ENCODE measurements around the gene GPX5. TPM values are rescaled to one million over a fixed set of nuclear protein-coding genes. Genes with fewer than 3 reads are reported as not detected.

The GPX5 gene
- total RNA-seq, 1 donor from 2014 or later: not detected

- no peak for DNase-seq
- Mint-ChIP-seq H3K4me3 (ENCODE audit: unreplicated experiment) (no peak overlapping the region), H3K4me1 (ENCODE audit: low read depth, unreplicated experiment) (peaks cover 3% of the 10 kb centered on the region), H3K9me3 (ENCODE audit: unreplicated experiment) (peaks cover 8% of the 10 kb centered on the region), H3K27me3 (ENCODE audit: unreplicated experiment) (peaks cover 8% of the 10 kb centered on the region), H3K36me3 (ENCODE audit: unreplicated experiment) (no peaks in the 10 kb centered on the region), H3K27ac (ENCODE audit: unreplicated experiment) (no peak overlapping the region)
- no peak for TF ChIP-seq CTCF (IDR thresholded peaks at IDR 0.05; ENCODE audit: partially characterized antibody, unreplicated experiment)
Measured at GRCh38 chr6:28534306-28534705, 8.6 kb downstream of the GPX5 start.

- Mint-ChIP-seq H3K4me3 (ENCODE audit: unreplicated experiment) (no peak overlapping the region), H3K9me3 (ENCODE audit: unreplicated experiment) (peaks cover 8% of the 10 kb centered on the region), H3K27ac (ENCODE audit: unreplicated experiment) (no peak overlapping the region), H3K4me1 (ENCODE audit: low read depth, unreplicated experiment) (peaks cover 3% of the 10 kb centered on the region), H3K27me3 (ENCODE audit: unreplicated experiment) (peaks cover 8% of the 10 kb centered on the region), H3K36me3 (ENCODE audit: unreplicated experiment) (no peaks in the 10 kb centered on the region)
- TF ChIP-seq CTCF (IDR thresholded peaks at IDR 0.05; ENCODE audit: partially characterized antibody, unreplicated experiment): no peak
- no peak for DNase-seq
Measured at GRCh38 chr6:28534875-28535274, 9.2 kb downstream of the GPX5 start.

- Mint-ChIP-seq H3K4me3 (ENCODE audit: unreplicated experiment) (peak overlapping the region; percentile 88), H3K4me1 (ENCODE audit: low read depth, unreplicated experiment) (peaks cover 4% of the 10 kb centered on the region), H3K36me3 (ENCODE audit: unreplicated experiment) (no peaks in the 10 kb centered on the region), H3K27ac (ENCODE audit: unreplicated experiment) (peak overlapping the region; percentile 92), H3K9me3 (ENCODE audit: unreplicated experiment) (peaks cover 8% of the 10 kb centered on the region), H3K27me3 (ENCODE audit: unreplicated experiment) (peaks cover 12% of the 10 kb centered on the region)
- DNase-seq: peak; percentile 30
- no peak for TF ChIP-seq CTCF (IDR thresholded peaks at IDR 0.05; ENCODE audit: partially characterized antibody, unreplicated experiment)
Measured at GRCh38 chr6:28537065-28537464, 11.4 kb downstream of the GPX5 start.

- peak overlapping the region; percentile 88 for H3K4me3 Mint-ChIP-seq (ENCODE audit: unreplicated experiment)
- H3K27me3 Mint-ChIP-seq (ENCODE audit: unreplicated experiment): peaks cover 17% of the 10 kb centered on the region
- H3K36me3 Mint-ChIP-seq (ENCODE audit: unreplicated experiment): no peaks in the 10 kb centered on the region
- no peak for TF ChIP-seq CTCF (IDR thresholded peaks at IDR 0.05; ENCODE audit: partially characterized antibody, unreplicated experiment)
- H3K4me1 Mint-ChIP-seq (ENCODE audit: low read depth, unreplicated experiment): peaks cover 6% of the 10 kb centered on the region
- no peak for DNase-seq
- H3K27ac Mint-ChIP-seq (ENCODE audit: unreplicated experiment): peak overlapping the region; percentile 78
- peaks cover 13% of the 10 kb centered on the region for H3K9me3 Mint-ChIP-seq (ENCODE audit: unreplicated experiment)
Measured at GRCh38 chr6:28537509-28538140, 11.9 kb downstream of the GPX5 start.

- Mint-ChIP-seq H3K27ac (ENCODE audit: unreplicated experiment) (no peak overlapping the region), H3K4me1 (ENCODE audit: low read depth, unreplicated experiment) (peaks cover 9% of the 10 kb centered on the region), H3K27me3 (ENCODE audit: unreplicated experiment) (peaks cover 17% of the 10 kb centered on the region), H3K9me3 (ENCODE audit: unreplicated experiment) (peaks cover 19% of the 10 kb centered on the region), H3K36me3 (ENCODE audit: unreplicated experiment) (no peaks in the 10 kb centered on the region), H3K4me3 (ENCODE audit: unreplicated experiment) (peak overlapping the region; percentile 93)
- no peak for TF ChIP-seq CTCF (IDR thresholded peaks at IDR 0.05; ENCODE audit: partially characterized antibody, unreplicated experiment)
- no peak for DNase-seq
Measured at GRCh38 chr6:28541996-28542395, 16.3 kb downstream of the GPX5 start.
